Activated CD4-positive, alpha-beta T cell treated with anti-CD3 and anti-CD28 coated beads, Interleukin-2, amount 10 ng/mL, durations not matched to agents 24 days and 14 days (primary cell): ENCODE data around the gene RGL3. TPM values are rescaled to one million over a fixed set of nuclear protein-coding genes. Genes with fewer than 3 reads are reported as not detected.
"Not testable (repeated sequence)": the region's sequence is repeated elsewhere in the genome, so short reads cannot be mapped to it uniquely, and the experiment has no call there.

ENCODE experiments used
- DNase-seq: peaks from one replicate; pipeline ENCODE4 v3.0.0; 2022
- H3K27ac Mint-ChIP-seq: one replicate; pipeline ENCODE4 v1.8.0; 2022; ENCODE audit warnings: mild to moderate bottlenecking, mixed read lengths
- H3K27me3 Mint-ChIP-seq: one replicate; pipeline ENCODE4 v1.8.0; 2022; ENCODE audit warnings: mixed read lengths
- H3K36me3 Mint-ChIP-seq: one replicate; pipeline ENCODE4 v1.8.0; 2022; ENCODE audit warnings: low read depth, mild to moderate bottlenecking, mixed read lengths
- H3K4me1 Mint-ChIP-seq: one replicate; pipeline ENCODE4 v1.8.0; 2021; ENCODE audit warnings: mixed read lengths
- H3K4me3 Mint-ChIP-seq: one replicate; pipeline ENCODE4 v1.8.0; 2022; ENCODE audit warnings: mild to moderate bottlenecking, moderate library complexity, mixed read lengths
- H3K9me3 Mint-ChIP-seq: one replicate; pipeline ENCODE4 v1.8.0; 2021; ENCODE audit warnings: mixed read lengths
- intact Hi-C: fragments of 100-400 bp; cut with micrococcal nuclease; formaldehyde crosslinking; loops from one replicate; pipeline ENCODE4 v1.15.1; 2023
- total RNA-seq: library from RNA; stranded (reverse); gene quantifications from 2 replicates; pipeline ENCODE4 v1.2.3, GENCODE V29; 2022

RGL3 gene
- total RNA-seq, 1 donor from 2014 or later = not detected

GRCh38 chr19:11397089-11397610 is 22.0 kb downstream of the RGL3 start:
- no peak overlapping the region for H3K27ac Mint-ChIP-seq
- peaks cover 8% of the 10 kb centered on the region for H3K4me1 Mint-ChIP-seq
- H3K27me3 Mint-ChIP-seq = peaks cover 6% of the 10 kb centered on the region
- no peaks in the 10 kb centered on the region for H3K9me3 Mint-ChIP-seq
- intact Hi-C loops = no loop called here
- peak; percentile 51 for DNase-seq
- H3K4me3 Mint-ChIP-seq = no peak overlapping the region
- no peaks in the 10 kb centered on the region for H3K36me3 Mint-ChIP-seq

- Mint-ChIP-seq H3K27ac (no peak overlapping the region), H3K4me3 (no peak overlapping the region), H3K4me1 (peaks cover 11% of the 10 kb centered on the region), H3K36me3 (no peaks in the 10 kb centered on the region), H3K27me3 (peaks cover 4% of the 10 kb centered on the region), H3K9me3 (no peaks in the 10 kb centered on the region)
- DNase-seq = no peak
- intact Hi-C loops = no loop called here
Observed at GRCh38 chr19:11390933-11391680, 28.0 kb downstream of the RGL3 start.

- peaks cover 11% of the 10 kb centered on the region for H3K4me1 Mint-ChIP-seq
- intact Hi-C loops = no loop called here
Observed at GRCh38 chr19:11390359-11390758, 28.8 kb downstream of the RGL3 start.

GRCh38 chr19:11387162-11388034 is 31.7 kb downstream of the RGL3 start:
- Mint-ChIP-seq H3K36me3 (no peaks in the 10 kb centered on the region), H3K27ac (no peak overlapping the region), H3K9me3 (no peaks in the 10 kb centered on the region), H3K27me3 (peaks cover 14% of the 10 kb centered on the region), H3K4me3 (no peak overlapping the region), H3K4me1 (peaks cover 9% of the 10 kb centered on the region)
- DNase-seq = no peak
- intact Hi-C loops = no loop called here

More at GRCh38 chr19:11390359-11390758, 28.8 kb downstream of the RGL3 start:
- H3K36me3 Mint-ChIP-seq = no peaks in the 10 kb centered on the region
- no peak for DNase-seq
- no peak overlapping the region for H3K27ac Mint-ChIP-seq
- H3K27me3 Mint-ChIP-seq = peaks cover 3% of the 10 kb centered on the region
- no peaks in the 10 kb centered on the region for H3K9me3 Mint-ChIP-seq
- no peak overlapping the region for H3K4me3 Mint-ChIP-seq

GRCh38 chr19:11384778-11385129 is 34.4 kb downstream of the RGL3 start:
- Mint-ChIP-seq H3K36me3 (peaks cover 5% of the 10 kb centered on the region), H3K4me1 (peaks cover 26% of the 10 kb centered on the region), H3K4me3 (peak overlapping the region; percentile 12), H3K27ac (no peak overlapping the region), H3K27me3 (peaks cover 14% of the 10 kb centered on the region), H3K9me3 (no peaks in the 10 kb centered on the region)
- no peak for DNase-seq
- intact Hi-C loops = loop anchor here (5.0 kb wide), 2 partner anchors 92 to 287 kb away; no protein-coding TSS in a partner anchor

GRCh38 chr19:11383706-11384048 is 35.4 kb downstream of the RGL3 start:
- Mint-ChIP-seq H3K9me3 (no peaks in the 10 kb centered on the region), H3K27ac (no peak overlapping the region), H3K4me3 (no peak overlapping the region), H3K36me3 (peaks cover 5% of the 10 kb centered on the region), H3K4me1 (peaks cover 27% of the 10 kb centered on the region), H3K27me3 (peaks cover 14% of the 10 kb centered on the region)
- intact Hi-C loops = loop anchor here (2.0 to 5.0 kb wide), 3 partner anchors 37 to 286 kb away; no protein-coding TSS in a partner anchor
- no peak for DNase-seq

GRCh38 chr19:11382898-11383705 is 36.0 kb downstream of the RGL3 start:
- H3K36me3 Mint-ChIP-seq = peaks cover 5% of the 10 kb centered on the region
- peak overlapping the region; percentile 87 for H3K4me3 Mint-ChIP-seq
- no peaks in the 10 kb centered on the region for H3K9me3 Mint-ChIP-seq
- H3K27me3 Mint-ChIP-seq = peaks cover 14% of the 10 kb centered on the region
- H3K4me1 Mint-ChIP-seq = peaks cover 32% of the 10 kb centered on the region
- intact Hi-C loops = loop anchor here (2.0 to 5.0 kb wide), 3 partner anchors 38 to 286 kb away; no protein-coding TSS in a partner anchor
- peak overlapping the region; percentile 78 for H3K27ac Mint-ChIP-seq
- peak; percentile 85 for DNase-seq

GRCh38 chr19:11380653-11381537 is 38.2 kb downstream of the RGL3 start:
- peaks cover 14% of the 10 kb centered on the region for H3K36me3 Mint-ChIP-seq

GRCh38 chr19:11379857-11380350 is 39.2 kb downstream of the RGL3 start:
- intact Hi-C loops = loop anchor here (5.0 kb wide), 2 partner anchors 88 to 283 kb away; no protein-coding TSS in a partner anchor
- no peak for DNase-seq
- Mint-ChIP-seq H3K27me3 (peaks cover 11% of the 10 kb centered on the region), H3K9me3 (no peaks in the 10 kb centered on the region), H3K4me1 (peaks cover 45% of the 10 kb centered on the region), H3K36me3 (peaks cover 14% of the 10 kb centered on the region), H3K4me3 (peak overlapping the region; percentile 87), H3K27ac (peak overlapping the region; percentile 99)

More at GRCh38 chr19:11380653-11381537, 38.2 kb downstream of the RGL3 start:
- intact Hi-C loops = loop anchor here (1.0 to 5.0 kb wide), 5 partner anchors 54 to 284 kb away; partner anchors contain the start of genes ODAD3, PRKCSH and SPC24
- peak; percentile 99 for DNase-seq
- no peaks in the 10 kb centered on the region for H3K9me3 Mint-ChIP-seq
- H3K27me3 Mint-ChIP-seq = peaks cover 14% of the 10 kb centered on the region
- H3K27ac Mint-ChIP-seq = peak overlapping the region; percentile 99
- H3K4me3 Mint-ChIP-seq = peak overlapping the region; percentile 87
- peaks cover 42% of the 10 kb centered on the region for H3K4me1 Mint-ChIP-seq

- H3K9me3 Mint-ChIP-seq, H3K27me3 Mint-ChIP-seq, H3K27ac Mint-ChIP-seq, intact Hi-C loops, DNase-seq, H3K4me3 Mint-ChIP-seq: not testable (repeated sequence)
- Mint-ChIP-seq H3K36me3 (peaks cover 14% of the 10 kb centered on the region), H3K4me1 (peaks cover 45% of the 10 kb centered on the region)
Observed at GRCh38 chr19:11379269-11379845, 39.8 kb downstream of the RGL3 start.

- DNase-seq = peak; percentile 71
- H3K4me1 Mint-ChIP-seq = peaks cover 45% of the 10 kb centered on the region
- peak overlapping the region; percentile 74 for H3K27ac Mint-ChIP-seq
- H3K9me3 Mint-ChIP-seq = no peaks in the 10 kb centered on the region
- H3K27me3 Mint-ChIP-seq = peaks cover 6% of the 10 kb centered on the region
- no peak overlapping the region for H3K4me3 Mint-ChIP-seq
- H3K36me3 Mint-ChIP-seq = peaks cover 14% of the 10 kb centered on the region
- intact Hi-C loops = no loop called here
Observed at GRCh38 chr19:11378319-11379189, 40.6 kb downstream of the RGL3 start.
